ENCODE measurements around the gene PRICKLE2.

The PRICKLE2 gene

GRCh38 chr3:64121750-64122311 is 103.4 kb downstream of the PRICKLE2 start:
- no peaks in the 10 kb centered on the region for H3K9me3 ChIP-seq (replicated peaks; ENCODE audit: insufficient read depth, low read length)
- no peaks in the 10 kb centered on the region for H3K36me3 ChIP-seq (replicated peaks; ENCODE audit: insufficient read depth, low read length)
- H4K20me1 ChIP-seq (ENCODE audit: insufficient read depth, low read length), result no peaks in the 10 kb centered on the region
- TF ChIP-seq EZH2phosphoT487 (IDR thresholded peaks at IDR 0.05; ENCODE audit: low read length) (no peak), EZH2 (optimal IDR thresholded peaks at IDR 0.05; ENCODE audit: low read depth, low read length) (no peak)
- TF ChIP-seq, protein P1, sequence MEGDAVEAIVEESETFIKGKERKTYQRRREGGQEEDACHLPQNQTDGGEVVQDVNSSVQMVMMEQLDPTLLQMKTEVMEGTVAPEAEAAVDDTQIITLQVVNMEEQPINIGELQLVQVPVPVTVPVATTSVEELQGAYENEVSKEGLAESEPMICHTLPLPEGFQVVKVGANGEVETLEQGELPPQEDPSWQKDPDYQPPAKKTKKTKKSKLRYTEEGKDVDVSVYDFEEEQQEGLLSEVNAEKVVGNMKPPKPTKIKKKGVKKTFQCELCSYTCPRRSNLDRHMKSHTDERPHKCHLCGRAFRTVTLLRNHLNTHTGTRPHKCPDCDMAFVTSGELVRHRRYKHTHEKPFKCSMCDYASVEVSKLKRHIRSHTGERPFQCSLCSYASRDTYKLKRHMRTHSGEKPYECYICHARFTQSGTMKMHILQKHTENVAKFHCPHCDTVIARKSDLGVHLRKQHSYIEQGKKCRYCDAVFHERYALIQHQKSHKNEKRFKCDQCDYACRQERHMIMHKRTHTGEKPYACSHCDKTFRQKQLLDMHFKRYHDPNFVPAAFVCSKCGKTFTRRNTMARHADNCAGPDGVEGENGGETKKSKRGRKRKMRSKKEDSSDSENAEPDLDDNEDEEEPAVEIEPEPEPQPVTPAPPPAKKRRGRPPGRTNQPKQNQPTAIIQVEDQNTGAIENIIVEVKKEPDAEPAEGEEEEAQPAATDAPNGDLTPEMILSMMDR (IDR thresholded peaks at IDR 0.05; ENCODE audit: low read length), result no peak
- H3K9ac ChIP-seq (ENCODE audit: low read length), result no peak overlapping the region
- H3K4me3 ChIP-seq (ENCODE audit: low read length), result no peak overlapping the region
- no peak overlapping the region for H3K27ac ChIP-seq (ENCODE audit: low read length)
- H2AFZ ChIP-seq (ENCODE audit: low read length), result no peak overlapping the region
- no peaks in the 10 kb centered on the region for H3F3A ChIP-seq (ENCODE audit: insufficient read depth, low read length)
- no peaks in the 10 kb centered on the region for H3K27me3 ChIP-seq (replicated peaks; ENCODE audit: insufficient read depth, low read length)
- H3K4me1 ChIP-seq (ENCODE audit: low read length), result no peaks in the 10 kb centered on the region
- no peaks in the 10 kb centered on the region for H3K9me2 ChIP-seq (replicated peaks; ENCODE audit: insufficient read depth, low read length)
- DNase-seq, result no peak
- no peak overlapping the region for H3K4me2 ChIP-seq (ENCODE audit: low read depth, low read length)
- H3K79me2 ChIP-seq (ENCODE audit: low read length), result no peaks in the 10 kb centered on the region

DNA sequence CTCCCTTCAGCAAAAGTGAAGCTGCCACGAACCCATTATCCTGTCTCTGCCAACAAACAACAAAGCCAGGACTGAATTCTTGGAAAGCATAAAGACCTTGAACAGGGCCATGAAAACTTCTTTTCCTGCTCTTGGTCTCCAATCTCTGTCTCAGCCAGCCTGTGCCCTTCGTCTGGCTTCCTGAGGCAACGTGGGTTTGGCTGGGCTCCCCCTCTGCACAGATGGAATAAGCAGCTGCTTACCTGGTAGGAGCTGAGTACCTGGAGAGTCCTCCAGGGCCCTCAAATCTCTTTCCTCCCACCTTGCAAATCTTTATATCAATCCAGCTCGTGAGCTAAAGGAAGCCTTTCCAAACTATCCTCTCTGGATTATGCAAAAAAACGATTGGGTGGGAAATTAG is 104.4 kb downstream of the PRICKLE2 start:
- Histone ChIP-seq H3K27me3 (replicated peaks; ENCODE audit: insufficient read depth, low read length) (no peaks in the 10 kb centered on the region), H3K27ac (ENCODE audit: low read length) (no peak overlapping the region), H3K9me3 (replicated peaks; ENCODE audit: insufficient read depth, low read length) (no peaks in the 10 kb centered on the region), H2AFZ (ENCODE audit: low read length) (no peak overlapping the region), H3K79me2 (ENCODE audit: low read length) (no peaks in the 10 kb centered on the region), H3K36me3 (replicated peaks; ENCODE audit: insufficient read depth, low read length) (no peaks in the 10 kb centered on the region), H3K9me2 (replicated peaks; ENCODE audit: insufficient read depth, low read length) (no peaks in the 10 kb centered on the region), H3K4me3 (ENCODE audit: low read length) (no peak overlapping the region), H3K4me1 (ENCODE audit: low read length) (no peaks in the 10 kb centered on the region), H3F3A (ENCODE audit: insufficient read depth, low read length) (no peaks in the 10 kb centered on the region), H4K20me1 (ENCODE audit: insufficient read depth, low read length) (no peaks in the 10 kb centered on the region), H3K9ac (ENCODE audit: low read length) (no peak overlapping the region), H3K4me2 (ENCODE audit: low read depth, low read length) (no peak overlapping the region)
- TF ChIP-seq EZH2 (optimal IDR thresholded peaks at IDR 0.05; ENCODE audit: low read depth, low read length), result no peak
- TF ChIP-seq, protein P1 (IDR thresholded peaks at IDR 0.05; ENCODE audit: low read length), result no peak
- TF ChIP-seq EZH2phosphoT487 (IDR thresholded peaks at IDR 0.05; ENCODE audit: low read length), result no peak
- DNase-seq, result no peak

GRCh38 chr3:64117483-64117882 is 107.8 kb downstream of the PRICKLE2 start:
- Histone ChIP-seq H3K36me3 (replicated peaks; ENCODE audit: insufficient read depth, low read length) (no peaks in the 10 kb centered on the region), H2AFZ (ENCODE audit: low read length) (no peak overlapping the region), H3K27me3 (replicated peaks; ENCODE audit: insufficient read depth, low read length) (no peaks in the 10 kb centered on the region), H3K9me2 (replicated peaks; ENCODE audit: insufficient read depth, low read length) (no peaks in the 10 kb centered on the region), H3K79me2 (ENCODE audit: low read length) (no peaks in the 10 kb centered on the region), H3K4me3 (ENCODE audit: low read length) (no peak overlapping the region), H4K20me1 (ENCODE audit: insufficient read depth, low read length) (no peaks in the 10 kb centered on the region), H3F3A (ENCODE audit: insufficient read depth, low read length) (no peaks in the 10 kb centered on the region), H3K4me1 (ENCODE audit: low read length) (no peaks in the 10 kb centered on the region), H3K9ac (ENCODE audit: low read length) (no peak overlapping the region), H3K4me2 (ENCODE audit: low read depth, low read length) (no peak overlapping the region), H3K27ac (ENCODE audit: low read length) (no peak overlapping the region), H3K9me3 (replicated peaks; ENCODE audit: insufficient read depth, low read length) (no peaks in the 10 kb centered on the region)
- no peak for TF ChIP-seq EZH2phosphoT487 (IDR thresholded peaks at IDR 0.05; ENCODE audit: low read length)
- TF ChIP-seq EZH2 (optimal IDR thresholded peaks at IDR 0.05; ENCODE audit: low read depth, low read length), result no peak
- TF ChIP-seq, protein P1 (IDR thresholded peaks at IDR 0.05; ENCODE audit: low read length), result no peak
- no peak for DNase-seq

Measured in MM.1S (cell line).